Lower lobe of right lung (tissue), 2 donors: ENCODE measurements around the gene USP47. TPM values are rescaled to one million over a fixed set of nuclear protein-coding genes. Genes with fewer than 3 reads are reported as not detected.
A peak's percentile ranks its signal among the peaks of the same experiment; 100 is the strongest.

Source experiments
- ATAC-seq, 2 donors: fragments of 200-7000 bp; cut with Tn5 transposase; one replicate each; pipeline ENCODE4 v1.9.1; 2020 to 2022; ENCODE audit warnings: mild to moderate bottlenecking in 2 of 2, moderate library complexity in 2 of 2
- DNase-seq: peaks from one replicate; pipeline ENCODE4 v3.0.0-alpha.2; 2020
- H3K27ac ChIP-seq: fragments of 200-600 bp; one replicate; pipeline ENCODE4 v1.8.0; 2022
- H3K27me3 ChIP-seq: fragments of 200-600 bp; one replicate; pipeline ENCODE4 v1.8.0; 2022; ENCODE audit warnings: low read depth
- H3K36me3 ChIP-seq: fragments of 200-600 bp; one replicate; pipeline ENCODE4 v1.8.0; 2022; ENCODE audit warnings: mild to moderate bottlenecking
- H3K4me1 ChIP-seq: fragments of 200-600 bp; one replicate; pipeline ENCODE4 v1.8.0; 2022
- H3K4me3 ChIP-seq: fragments of 200-600 bp; one replicate; pipeline ENCODE4 v1.8.0; 2022; ENCODE audit warnings: mild to moderate bottlenecking
- H3K9me3 ChIP-seq: fragments of 200-600 bp; one replicate; pipeline ENCODE4 v1.8.0; 2022
- CTCF ChIP-seq: fragments of 200-600 bp; IDR thresholded peaks from one replicate; pipeline ENCODE4 v1.8.0; 2022; ENCODE audit warnings: antibody characterized with exemption, mild to moderate bottlenecking
- intact Hi-C: fragments of 100-400 bp; cut with DNase I; formaldehyde crosslinking; loops from one replicate; pipeline ENCODE4 v1.11.0; 2022
- total RNA-seq: library from RNA; stranded (reverse); fragmentation: NEBNext Ultra II Directional; extraction: Animal tissue kit (Norgen Biotek cat#: 25700); gene quantifications from one replicate; pipeline ENCODE4 v1.2.1, GENCODE V29; 2021
- donor health status: DM: no; HTN: yes; CAD: no; lungs with severe emphysema.

Gene USP47
- total RNA-seq, 1 donor from 2014 or later = 45.2 TPM

GRCh38 chr11:11901929-11902328 lies 60.2 kb downstream of the USP47 start:
- intact Hi-C loops = no loop called here
- Histone ChIP-seq H3K36me3 (peaks cover 67% of the 10 kb centered on the region), H3K9me3 (no peaks in the 10 kb centered on the region), H3K4me1 (peaks cover 7% of the 10 kb centered on the region), H3K4me3 (no peak overlapping the region), H3K27ac (no peak overlapping the region), H3K27me3 (no peaks in the 10 kb centered on the region)
- no peak for TF ChIP-seq CTCF
- DNase-seq (no peak), ATAC-seq (no peak)

DNA sequence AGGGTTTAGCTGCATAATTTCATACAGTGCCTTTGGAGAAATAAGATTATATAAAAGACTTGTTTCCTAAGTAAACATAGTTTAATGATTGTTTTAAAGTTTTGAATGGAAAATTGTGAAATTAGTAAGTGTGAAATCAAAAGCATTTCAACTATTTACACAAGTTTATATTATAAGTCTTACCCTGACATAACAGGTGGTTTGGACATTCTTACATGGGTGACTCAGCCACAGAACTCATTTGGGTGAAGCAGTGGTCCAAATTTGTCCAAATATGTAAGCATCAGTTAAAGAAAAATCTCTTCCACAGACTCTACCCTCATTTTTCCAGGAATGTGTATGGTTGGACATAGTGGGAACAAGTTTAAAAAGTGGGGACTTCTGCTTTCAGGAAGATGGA lies 68.0 kb downstream of the USP47 start:
- Histone ChIP-seq H3K4me3 (no peak overlapping the region), H3K27ac (no peak overlapping the region), H3K4me1 (no peaks in the 10 kb centered on the region), H3K36me3 (peaks cover 48% of the 10 kb centered on the region), H3K27me3 (no peaks in the 10 kb centered on the region), H3K9me3 (no peaks in the 10 kb centered on the region)
- intact Hi-C loops = no loop called here
- DNase-seq (no peak), ATAC-seq (peak in 1 of 2 donors; percentile 53)
- TF ChIP-seq CTCF = no peak

DNA sequence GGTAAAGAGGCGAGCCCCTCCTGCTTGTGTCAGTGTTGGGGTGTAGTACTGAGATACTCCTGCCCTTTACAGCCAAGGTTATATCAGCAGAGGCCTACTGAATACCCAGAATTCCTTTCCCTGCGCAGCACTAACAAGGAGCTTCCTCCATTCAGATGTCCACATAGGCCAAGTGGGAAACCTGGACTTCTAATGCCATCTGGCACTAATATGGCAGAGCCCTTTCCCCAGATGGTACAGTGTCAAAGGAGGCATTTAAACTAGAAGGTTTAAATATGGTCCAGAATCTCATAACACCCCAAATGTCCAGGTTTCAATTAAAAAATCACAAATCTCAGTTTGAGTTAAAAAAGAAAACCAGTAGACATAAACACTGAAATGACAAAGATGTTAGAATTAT lies 68.8 kb downstream of the USP47 start:
- Histone ChIP-seq H3K9me3 (no peaks in the 10 kb centered on the region), H3K36me3 (peaks cover 41% of the 10 kb centered on the region), H3K27me3 (no peaks in the 10 kb centered on the region), H3K4me3 (no peak overlapping the region), H3K27ac (no peak overlapping the region), H3K4me1 (no peaks in the 10 kb centered on the region)
- ATAC-seq = no peak
- intact Hi-C loops = no loop called here
- TF ChIP-seq CTCF = no peak
- DNase-seq = no peak

DNA sequence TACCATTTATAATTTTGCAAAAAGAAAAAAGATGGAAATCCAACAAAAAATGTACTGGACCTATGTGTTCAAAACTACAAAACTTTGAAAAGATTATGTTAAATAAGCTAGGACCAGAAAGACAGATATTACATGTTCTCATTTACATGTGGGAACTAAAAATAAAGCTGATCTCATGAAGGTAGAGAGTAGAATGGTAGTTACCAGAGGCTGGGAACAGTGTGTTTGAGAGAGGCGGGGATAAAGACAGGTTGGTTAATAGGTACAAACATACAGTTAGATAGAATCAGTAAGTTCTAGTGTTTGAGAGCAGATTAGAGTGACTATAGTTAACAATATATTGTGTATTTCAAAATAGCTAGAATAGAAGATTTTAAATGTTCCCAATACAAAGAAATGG lies 71.6 kb downstream of the USP47 start:
- Histone ChIP-seq H3K4me1 (no peaks in the 10 kb centered on the region), H3K9me3 (no peaks in the 10 kb centered on the region), H3K4me3 (no peak overlapping the region), H3K27me3 (no peaks in the 10 kb centered on the region), H3K27ac (no peak overlapping the region), H3K36me3 (peaks cover 16% of the 10 kb centered on the region)
- ATAC-seq = no peak
- DNase-seq = no peak
- no peak for TF ChIP-seq CTCF
- intact Hi-C loops = no loop called here

DNA sequence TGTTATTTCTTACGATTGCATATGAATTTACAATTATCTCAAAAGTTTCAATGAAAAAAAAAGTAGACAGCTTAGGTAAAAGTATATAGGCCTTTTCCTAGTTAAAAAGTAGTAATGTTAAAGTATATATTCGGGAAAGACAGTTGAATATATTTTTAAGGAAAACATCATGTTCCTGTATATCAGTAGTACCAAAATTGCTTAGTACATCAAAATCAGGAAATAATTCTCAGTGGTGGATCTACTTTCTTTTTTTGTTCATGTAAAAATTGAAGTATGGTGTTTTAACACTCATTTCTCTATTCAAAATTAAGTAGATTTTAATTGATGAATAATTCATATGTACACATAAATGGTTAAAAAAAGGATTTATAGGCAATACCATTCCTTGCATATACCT lies 73.9 kb downstream of the USP47 start:
- H3K4me3 ChIP-seq = no peak overlapping the region
- DNase-seq = no peak
- H3K4me1 ChIP-seq = no peaks in the 10 kb centered on the region
- H3K27ac ChIP-seq = no peak overlapping the region
- H3K9me3 ChIP-seq = no peaks in the 10 kb centered on the region
- no peak for TF ChIP-seq CTCF
- H3K27me3 ChIP-seq = no peaks in the 10 kb centered on the region
- intact Hi-C loops = no loop called here
- peaks cover 14% of the 10 kb centered on the region for H3K36me3 ChIP-seq
- no peak for ATAC-seq

DNA sequence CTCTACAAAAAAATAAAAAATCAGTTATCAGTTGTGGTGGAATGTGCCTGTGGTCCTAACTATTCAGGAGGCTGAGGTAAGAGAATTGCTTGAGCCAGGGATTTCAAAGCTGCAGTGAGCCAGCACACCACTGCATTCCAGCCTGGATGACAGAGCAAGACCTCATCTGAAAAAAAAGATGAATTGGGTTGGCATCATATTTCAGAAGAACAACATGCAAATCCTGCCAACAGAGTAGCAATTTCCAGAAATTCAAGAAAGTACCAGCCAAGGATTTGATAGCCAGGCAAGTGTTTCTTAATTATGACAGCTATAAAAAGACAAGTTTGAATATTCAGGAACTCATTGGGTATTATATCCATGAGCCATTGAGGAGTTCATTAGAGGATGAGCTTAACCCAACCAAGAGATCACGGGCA lies 75.2 kb downstream of the USP47 start:
- intact Hi-C loops = no loop called here
- no peak overlapping the region for H3K27ac ChIP-seq
- no peak for ATAC-seq

More for the DNA sequence above, 75.2 kb downstream of the USP47 start:
- H3K4me1 ChIP-seq = no peaks in the 10 kb centered on the region
- H3K27me3 ChIP-seq = no peaks in the 10 kb centered on the region
- H3K9me3 ChIP-seq = no peaks in the 10 kb centered on the region
- no peak for TF ChIP-seq CTCF
- DNase-seq = no peak
- H3K4me3 ChIP-seq = no peak overlapping the region
- H3K36me3 ChIP-seq = peaks cover 15% of the 10 kb centered on the region
